Retina (tissue), 1 donor: ENCODE results near the gene HSBP1L1.
"Not testable (repeated sequence)": the region's sequence is repeated elsewhere in the genome, so short reads cannot be mapped to it uniquely, and the experiment has no call there.

Experiments used
- DNase-seq: peaks from one replicate; pipeline ENCODE4 v3.0.0-alpha.2; 2016

HSBP1L1 gene

DNA sequence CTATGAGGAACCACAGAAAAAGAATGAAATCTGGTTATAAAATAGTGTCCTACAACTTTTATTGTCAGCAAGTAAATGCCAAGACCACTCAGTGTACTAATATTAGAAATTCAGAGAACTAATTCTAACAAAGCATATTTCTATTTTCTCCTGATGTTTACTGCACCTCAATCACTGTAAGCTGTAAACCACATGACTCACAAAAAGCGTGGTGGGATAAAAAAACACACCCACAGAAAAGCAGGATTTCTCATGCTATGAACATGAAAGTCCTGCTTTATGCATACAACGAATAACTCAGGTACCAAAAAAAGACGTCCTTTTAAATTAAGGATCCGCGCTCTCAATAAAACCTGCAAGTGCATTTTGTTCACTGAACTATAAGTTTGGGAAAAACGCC, 23.1 kb downstream of the HSBP1L1 start:
- DNase-seq, result no peak

DNA sequence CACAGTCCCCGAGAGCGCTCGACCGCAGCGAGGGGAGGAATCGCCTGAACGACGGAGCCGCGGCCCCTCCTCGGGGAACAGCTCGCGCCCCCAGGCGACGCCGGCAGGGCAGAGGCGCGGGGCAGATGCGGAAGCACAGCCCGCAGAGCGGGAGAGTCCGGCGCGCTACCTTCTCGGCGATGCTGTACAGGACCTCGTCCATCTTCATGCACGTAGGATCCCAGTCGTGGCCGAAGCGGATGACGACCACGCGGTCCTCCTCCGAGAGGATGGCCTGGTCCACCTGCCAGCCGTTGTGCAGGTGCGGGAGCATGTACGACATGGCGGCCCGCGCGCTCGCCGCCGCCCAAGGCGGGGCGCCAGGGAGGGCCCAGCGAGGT, 23.6 kb downstream of the HSBP1L1 start:
- peak; percentile 87 for DNase-seq

DNA sequence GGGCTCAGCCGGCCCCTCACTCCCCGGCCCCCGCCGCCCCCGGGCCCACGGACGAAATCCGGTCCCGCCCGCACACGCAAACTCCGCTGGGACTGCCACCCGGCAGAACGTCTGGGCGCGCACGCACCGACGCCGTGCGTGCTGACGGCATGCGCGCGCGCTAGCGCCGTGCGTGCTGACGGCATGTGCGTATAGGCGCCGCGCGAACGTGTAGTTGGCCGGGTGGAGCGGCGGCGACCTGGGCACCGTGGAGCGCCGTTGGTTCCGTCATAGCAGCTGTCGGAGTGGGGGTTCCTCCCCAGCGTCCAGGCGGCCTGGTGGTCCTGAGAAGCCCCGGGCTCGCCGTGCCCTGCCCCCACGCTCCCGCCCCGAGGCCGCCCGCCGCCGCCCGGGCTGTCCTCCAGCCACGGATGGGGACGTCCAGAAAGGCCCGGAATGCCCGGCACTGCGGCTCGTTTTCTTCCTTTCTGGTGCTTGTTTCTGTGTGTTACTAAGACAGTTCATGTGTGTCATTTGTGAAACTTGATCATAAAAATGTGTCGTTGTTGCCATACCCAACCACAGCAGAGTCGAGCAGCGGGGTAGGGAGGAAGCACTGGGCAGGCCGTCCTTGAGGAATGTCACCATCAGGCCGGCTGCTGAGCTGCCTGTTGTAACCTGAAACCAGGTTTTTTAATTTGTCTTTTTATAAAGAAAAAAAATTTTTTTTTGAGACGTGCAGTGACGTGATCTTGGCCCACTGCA, 24.2 kb downstream of the HSBP1L1 start, which contains the start of gene TXNL4A:
Gene TXNL4A, minus strand, starts transcription at position 113 of the 744 bp plus-strand sequence. CDS start 171 bp downstream, outside the sequence.
- DNase-seq, result peak; percentile 92

DNA sequence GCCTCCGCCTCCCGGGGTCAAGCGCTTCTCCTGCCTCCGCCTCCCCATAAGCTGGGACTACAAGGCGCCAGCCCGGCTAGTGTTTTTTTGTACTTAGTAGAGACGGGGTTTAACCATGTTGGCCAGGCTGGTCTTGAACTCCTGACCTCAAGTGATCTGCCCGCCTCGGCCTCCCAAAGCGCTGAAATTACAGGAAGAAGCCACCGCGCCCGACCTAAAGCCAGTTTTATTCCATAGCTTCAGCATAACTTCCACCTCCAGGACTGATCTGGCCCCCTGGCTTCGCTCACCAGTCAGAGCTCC, 24.7 kb downstream of the HSBP1L1 start:
- DNase-seq, result no peak

DNA sequence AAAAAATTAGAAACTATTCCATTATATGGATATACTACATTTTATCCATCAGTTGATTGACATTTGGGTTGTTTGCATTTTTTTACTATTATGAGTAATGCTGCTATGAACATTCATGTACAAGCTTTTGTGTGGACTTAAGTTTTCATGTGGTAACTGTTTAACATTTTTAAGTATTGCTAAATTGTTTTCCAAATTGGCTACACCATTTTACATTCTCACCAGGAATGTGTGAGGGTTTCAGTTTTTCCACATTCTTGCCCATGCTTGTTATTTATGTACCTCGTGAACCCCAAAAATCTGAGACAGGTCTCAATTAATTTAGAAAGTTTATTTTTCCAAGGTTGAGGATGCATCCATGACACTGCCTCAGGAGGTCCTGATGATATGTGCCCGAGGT, 27.1 kb downstream of the HSBP1L1 start:
- DNase-seq, result no peak

DNA sequence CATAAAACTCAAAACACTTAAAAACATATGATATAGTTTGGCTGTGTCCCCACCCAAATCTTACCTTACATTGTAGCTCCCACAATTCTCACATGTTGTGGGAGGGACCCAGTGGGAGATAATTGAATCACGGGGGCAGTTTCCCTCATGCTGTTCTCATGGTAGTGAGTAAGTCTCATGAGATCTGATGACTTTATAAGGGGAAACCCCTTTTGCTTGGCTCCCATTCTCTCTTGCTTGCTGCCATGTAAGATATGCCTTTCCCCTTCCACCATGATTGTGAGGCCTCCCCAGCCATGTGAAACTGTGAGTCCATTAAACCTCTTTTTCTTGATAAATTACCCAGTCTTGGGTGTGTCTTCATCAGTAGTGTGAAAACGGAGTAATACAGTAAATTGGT, 35.3 kb downstream of the HSBP1L1 start:
- not testable (repeated sequence) for DNase-seq

DNA sequence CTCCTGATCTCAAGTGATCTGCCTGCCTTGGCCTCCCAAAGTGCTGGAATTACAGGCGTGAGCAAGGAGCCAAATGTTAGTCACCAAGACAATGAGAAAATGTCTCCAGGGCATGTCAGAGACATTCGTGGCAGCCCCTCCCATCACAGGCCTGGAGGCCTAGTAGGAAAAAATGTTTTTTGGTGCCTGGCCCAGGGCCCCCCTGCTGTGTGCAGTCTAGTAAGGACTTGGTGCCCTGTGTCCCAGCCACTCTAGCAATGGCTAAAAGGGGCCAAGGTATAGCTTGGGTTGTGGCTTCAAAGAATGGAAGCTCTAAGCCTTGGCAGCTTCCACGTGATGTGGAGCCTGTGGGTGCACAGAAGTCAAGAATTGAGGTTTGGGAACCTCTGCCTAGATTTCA, 36.4 kb downstream of the HSBP1L1 start:
- DNase-seq, result no peak

DNA sequence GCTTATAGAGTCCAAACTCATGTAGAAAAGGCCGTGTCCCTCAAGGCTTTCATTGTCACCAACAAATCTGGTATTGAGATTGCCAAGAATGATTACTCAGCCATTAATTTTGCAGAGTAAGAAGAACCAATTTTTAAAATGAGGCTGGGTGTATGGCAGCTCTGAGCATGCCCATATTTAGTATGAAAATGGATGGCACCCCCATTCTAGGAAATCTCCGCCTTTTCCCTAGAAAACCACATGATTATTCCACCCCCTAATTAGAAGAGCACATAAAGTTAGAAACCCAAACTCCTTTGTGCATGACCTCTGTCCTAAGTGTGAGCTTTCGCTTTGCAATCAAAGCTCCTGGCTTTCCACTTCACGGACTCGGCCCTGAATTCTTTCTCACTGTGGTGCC, 38.0 kb downstream of the HSBP1L1 start:
- no peak for DNase-seq

DNA sequence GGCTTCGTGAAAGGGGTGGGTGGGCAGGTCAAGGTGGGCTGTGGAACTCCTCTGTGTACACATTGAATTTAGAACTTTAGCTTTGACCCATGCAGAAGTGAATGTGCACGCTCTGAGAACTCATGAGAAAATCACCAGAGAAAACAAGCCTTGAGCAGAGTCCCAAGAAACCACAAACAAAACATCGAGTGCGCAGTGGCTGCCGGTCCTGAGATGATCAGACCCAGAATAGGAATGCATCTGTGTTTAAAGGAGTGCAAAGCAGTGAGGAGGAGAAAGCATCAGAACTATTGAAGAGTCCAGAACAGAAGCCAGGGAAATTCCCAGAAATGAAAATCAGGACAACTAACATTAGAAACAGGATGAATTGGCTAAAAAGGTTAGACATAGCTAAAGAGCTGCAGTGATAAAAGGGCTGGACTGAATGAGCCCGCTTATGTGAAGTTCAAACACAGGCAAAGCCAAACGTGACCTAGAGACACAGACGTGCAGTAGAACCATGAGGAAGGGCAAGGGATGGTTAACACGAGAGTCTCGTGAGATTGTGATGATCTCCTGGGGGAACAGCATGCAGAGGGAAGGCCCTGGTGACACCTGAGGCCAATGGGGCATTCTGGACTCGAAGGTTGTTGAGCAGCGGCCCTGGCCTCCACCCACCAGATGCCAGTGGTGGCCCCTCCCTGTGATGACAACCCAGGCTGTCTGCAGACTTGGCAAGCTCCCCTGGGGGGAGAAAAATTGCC, 40.3 kb downstream of the HSBP1L1 start:
- no peak for DNase-seq

DNA sequence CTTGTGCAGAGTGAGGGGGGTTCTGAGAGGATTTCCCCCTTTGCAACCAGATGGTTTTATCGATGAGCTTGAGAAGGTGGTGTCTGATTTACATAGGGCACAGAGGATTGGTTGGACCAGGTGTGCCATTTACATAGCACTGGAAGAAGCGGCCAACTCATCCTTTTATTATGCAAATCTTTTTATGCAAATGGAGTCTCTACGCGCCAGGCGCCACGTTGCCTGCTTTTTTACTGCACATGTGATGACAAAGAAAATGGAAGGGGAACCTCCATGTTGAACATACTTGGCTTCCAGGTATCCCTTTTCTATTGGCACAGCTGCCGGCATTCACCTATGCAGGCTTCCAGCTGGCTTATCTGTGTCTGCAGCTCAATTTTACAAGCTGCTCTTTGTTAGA, 42.3 kb downstream of the HSBP1L1 start:
- DNase-seq, result no peak

DNA sequence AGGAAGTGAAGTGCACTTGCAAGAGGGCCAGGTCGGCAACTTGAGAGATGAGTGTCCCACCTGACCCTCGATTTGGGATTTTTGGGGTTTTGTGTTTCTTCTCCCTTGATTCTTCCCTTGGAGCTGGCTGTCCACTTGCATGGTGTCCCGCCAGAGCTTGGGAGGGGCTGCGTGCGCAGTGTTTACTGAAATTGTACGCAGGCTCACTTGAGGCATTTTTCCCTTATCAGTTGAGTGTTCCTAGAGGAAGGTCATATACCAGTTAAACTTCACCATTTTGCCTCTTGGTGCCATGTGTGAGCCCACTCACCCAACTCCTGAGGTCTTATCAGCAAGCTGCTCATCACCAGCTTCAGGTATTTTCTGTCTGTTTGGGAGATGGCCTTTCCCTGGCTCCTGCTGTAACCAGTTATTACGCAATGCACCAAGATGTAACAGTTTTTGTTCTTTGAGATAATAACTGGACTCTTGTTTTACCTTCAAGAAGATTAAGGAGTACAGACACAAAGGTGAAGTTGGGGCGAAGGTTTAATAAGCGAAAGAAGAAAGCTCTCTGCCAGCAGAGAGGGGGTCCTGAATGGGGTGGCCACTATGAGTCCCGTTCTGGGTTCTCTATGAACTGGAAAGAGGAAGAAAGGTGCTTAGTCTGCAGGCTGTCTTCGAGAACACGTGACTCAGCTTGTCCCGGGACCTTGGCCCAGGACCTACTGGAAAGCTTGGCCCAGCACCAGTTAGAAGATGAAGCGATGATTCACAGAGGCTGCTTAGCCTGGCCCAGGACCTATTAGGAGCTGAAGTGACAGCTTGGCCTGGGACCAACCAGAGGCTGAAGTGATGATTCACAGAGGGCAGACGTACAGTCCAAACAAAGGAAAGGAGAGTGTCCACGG, 45.5 kb downstream of the HSBP1L1 start:
- DNase-seq, result no peak

DNA sequence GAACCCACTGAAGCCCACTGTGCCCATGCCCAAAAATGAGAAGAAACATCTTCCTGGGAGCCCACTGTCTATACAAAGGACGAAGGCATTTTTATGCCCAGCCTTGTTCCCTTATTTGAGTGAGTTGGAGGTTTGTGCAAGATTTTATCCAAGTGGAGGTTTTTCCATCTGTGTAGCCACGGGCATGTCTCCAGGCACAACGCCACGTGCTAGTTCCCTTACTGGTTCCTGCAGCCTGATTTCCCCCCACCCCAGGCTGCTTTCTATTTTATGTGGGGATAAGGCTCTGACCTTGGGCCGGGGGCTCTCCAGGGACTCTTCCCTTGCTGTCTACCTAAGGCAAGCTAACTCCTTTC, 46.1 kb downstream of the HSBP1L1 start:
- no peak for DNase-seq

DNA sequence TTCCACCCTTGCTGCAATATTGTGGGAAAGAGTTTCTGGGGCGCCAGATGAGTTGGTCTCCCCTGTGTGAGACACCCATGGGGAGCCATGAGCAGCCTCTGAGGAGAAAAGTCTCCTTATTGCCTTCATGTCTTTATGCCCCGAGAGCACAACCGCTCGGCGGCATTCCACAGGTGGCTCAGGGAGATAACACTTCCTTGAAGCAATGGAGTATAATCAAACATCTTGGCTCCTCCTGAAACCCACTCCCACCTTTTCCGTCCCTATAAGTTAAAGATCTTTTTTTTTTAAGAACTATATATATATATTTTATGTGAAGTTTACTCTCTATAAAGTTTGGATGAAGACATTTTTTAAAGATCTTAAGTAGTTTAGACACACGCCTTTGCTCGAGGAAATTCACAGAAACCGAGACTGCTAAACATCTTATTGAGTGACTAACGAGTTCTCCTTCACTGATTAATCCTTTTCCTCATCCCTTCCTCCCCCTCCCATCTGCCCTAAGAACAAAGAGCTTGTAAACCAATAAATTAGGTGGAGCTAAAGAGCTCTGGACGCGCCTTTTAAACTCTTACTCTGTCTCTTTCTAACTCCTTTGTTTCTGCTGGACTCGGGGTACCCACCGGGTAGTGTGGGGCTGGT, 47.2 kb downstream of the HSBP1L1 start:
- not testable (repeated sequence) for DNase-seq

DNA sequence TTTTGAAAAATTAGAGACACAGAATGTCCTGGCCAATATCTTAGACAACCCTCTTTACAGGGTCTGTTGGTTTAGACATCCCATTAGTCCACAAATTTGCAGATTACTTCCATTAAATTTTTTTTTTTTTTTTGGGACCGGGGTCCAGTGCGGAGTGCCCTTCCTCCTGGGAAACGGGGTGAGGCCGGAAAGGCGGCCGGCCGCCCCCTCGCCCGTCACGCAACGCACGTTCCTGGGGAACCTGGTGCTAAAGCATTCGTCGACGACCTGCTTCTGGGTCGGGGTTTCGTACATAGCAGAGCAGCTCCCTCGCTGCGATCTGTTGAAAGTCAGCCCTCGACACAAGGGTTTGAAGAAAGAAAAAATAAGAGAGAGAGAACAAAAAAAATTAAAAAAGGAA, 48.3 kb downstream of the HSBP1L1 start:
- no peak for DNase-seq
